Urinary bladder (tissue), 2 donors: ENCODE results near the gene ATG16L1. TPM values are rescaled to one million over a fixed set of nuclear protein-coding genes. Genes with fewer than 3 reads are reported as not detected.

Experiments used
- polyA plus RNA-seq: library from polyadenylated mRNA; stranded (reverse); fragments of 200-250 nt; gene quantifications from one replicate; pipeline ENCODE4 v1.2.3, GENCODE V29; 2013
- small RNA-seq: library from RNA; depleted of rRNA; stranded (forward); fragments of <200 nt; gene quantifications from one replicate; pipeline ENCODE3, GENCODE V24; 2014
- total RNA-seq: library from RNA; depleted of rRNA; stranded (reverse); fragments of >200 nt; gene quantifications from one replicate; pipeline ENCODE4 v1.2.3, GENCODE V29; 2014
- donor health status: healthy.

The ATG16L1 gene
- total and polyA plus RNA-seq, 2 donors: 24.5 to 29.5 TPM

Small RNAs within 50 kb of the gene (small RNA-seq; reads per million reads assigned to genes)
- gene RN7SL32P (not detected), gene SCARNA5 (56.1 reads per million, percentile 96 among the genes with 10 or more reads in this experiment), gene SCARNA6 (15.6 reads per million, percentile 95 among the genes with 10 or more reads in this experiment)

Other genes starting within 250 kb of the ATG16L1 start
- gene NGEF, start 238.4 kb upstream of the ATG16L1 start, total RNA-seq: 4.1 TPM
- gene NGEF, start 238.4 kb upstream of the ATG16L1 start, polyA plus RNA-seq: 4.2 TPM
- gene NEU2, start 219.0 kb upstream of the ATG16L1 start, total RNA-seq: not detected
- gene NEU2, start 219.0 kb upstream of the ATG16L1 start, polyA plus RNA-seq: not detected
- gene INPP5D, start 191.3 kb upstream of the ATG16L1 start, total RNA-seq: 13.5 TPM
- gene INPP5D, start 191.3 kb upstream of the ATG16L1 start, polyA plus RNA-seq: 8.4 TPM
- not detected for gene SAG, start 56.1 kb downstream of the ATG16L1 start, total RNA-seq
- 0.03 TPM for gene SAG, start 56.1 kb downstream of the ATG16L1 start, polyA plus RNA-seq
- gene DGKD, start 102.8 kb downstream of the ATG16L1 start, total RNA-seq: 26.4 TPM
- 13.3 TPM for gene DGKD, start 102.8 kb downstream of the ATG16L1 start, polyA plus RNA-seq